ENCODE data around the gene AIF1L. TPM values are rescaled to one million over a fixed set of nuclear protein-coding genes. Genes with fewer than 3 reads are reported as not detected.

The AIF1L gene
- total RNA-seq, 3 donors from 2014 or later: 1.4 to 5.6 (median 5.0) TPM

DNA sequence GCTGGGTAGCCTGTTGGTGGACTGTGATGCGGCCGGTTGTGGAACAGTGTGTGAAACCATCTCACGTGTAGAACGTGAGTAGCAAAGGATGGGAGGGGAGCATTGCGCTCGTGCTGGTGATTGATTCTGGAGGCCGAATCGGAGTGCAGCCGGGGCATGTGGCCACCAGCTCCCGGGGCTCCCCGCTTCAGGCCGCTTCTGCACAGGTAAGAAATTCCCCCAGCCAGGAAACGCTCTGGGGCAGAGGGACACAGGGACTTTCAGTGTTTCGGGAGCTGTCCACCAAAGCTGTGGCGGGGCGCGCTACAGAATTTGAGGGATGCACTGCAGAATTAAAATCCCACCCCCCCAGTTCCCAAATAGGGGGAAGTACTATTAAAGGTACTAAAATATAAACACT, 45.5 kb upstream of the AIF1L start:
- intact Hi-C loops (cut with DNase I, micrococcal nuclease): no loop called here
- TF ChIP-seq, protein P1, sequence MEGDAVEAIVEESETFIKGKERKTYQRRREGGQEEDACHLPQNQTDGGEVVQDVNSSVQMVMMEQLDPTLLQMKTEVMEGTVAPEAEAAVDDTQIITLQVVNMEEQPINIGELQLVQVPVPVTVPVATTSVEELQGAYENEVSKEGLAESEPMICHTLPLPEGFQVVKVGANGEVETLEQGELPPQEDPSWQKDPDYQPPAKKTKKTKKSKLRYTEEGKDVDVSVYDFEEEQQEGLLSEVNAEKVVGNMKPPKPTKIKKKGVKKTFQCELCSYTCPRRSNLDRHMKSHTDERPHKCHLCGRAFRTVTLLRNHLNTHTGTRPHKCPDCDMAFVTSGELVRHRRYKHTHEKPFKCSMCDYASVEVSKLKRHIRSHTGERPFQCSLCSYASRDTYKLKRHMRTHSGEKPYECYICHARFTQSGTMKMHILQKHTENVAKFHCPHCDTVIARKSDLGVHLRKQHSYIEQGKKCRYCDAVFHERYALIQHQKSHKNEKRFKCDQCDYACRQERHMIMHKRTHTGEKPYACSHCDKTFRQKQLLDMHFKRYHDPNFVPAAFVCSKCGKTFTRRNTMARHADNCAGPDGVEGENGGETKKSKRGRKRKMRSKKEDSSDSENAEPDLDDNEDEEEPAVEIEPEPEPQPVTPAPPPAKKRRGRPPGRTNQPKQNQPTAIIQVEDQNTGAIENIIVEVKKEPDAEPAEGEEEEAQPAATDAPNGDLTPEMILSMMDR (IDR thresholded peaks at IDR 0.05): no peak
- no peaks in the 10 kb centered on the region for H3K9me3 ChIP-seq
- H3K4me3 ChIP-seq: no peak overlapping the region
- no peaks in the 10 kb centered on the region for H3K36me3 ChIP-seq (ENCODE audit: low read depth)
- DNase-seq (no peak), ATAC-seq (no peak)
- no peaks in the 10 kb centered on the region for H3K4me1 ChIP-seq (ENCODE audit: low read depth)

DNA sequence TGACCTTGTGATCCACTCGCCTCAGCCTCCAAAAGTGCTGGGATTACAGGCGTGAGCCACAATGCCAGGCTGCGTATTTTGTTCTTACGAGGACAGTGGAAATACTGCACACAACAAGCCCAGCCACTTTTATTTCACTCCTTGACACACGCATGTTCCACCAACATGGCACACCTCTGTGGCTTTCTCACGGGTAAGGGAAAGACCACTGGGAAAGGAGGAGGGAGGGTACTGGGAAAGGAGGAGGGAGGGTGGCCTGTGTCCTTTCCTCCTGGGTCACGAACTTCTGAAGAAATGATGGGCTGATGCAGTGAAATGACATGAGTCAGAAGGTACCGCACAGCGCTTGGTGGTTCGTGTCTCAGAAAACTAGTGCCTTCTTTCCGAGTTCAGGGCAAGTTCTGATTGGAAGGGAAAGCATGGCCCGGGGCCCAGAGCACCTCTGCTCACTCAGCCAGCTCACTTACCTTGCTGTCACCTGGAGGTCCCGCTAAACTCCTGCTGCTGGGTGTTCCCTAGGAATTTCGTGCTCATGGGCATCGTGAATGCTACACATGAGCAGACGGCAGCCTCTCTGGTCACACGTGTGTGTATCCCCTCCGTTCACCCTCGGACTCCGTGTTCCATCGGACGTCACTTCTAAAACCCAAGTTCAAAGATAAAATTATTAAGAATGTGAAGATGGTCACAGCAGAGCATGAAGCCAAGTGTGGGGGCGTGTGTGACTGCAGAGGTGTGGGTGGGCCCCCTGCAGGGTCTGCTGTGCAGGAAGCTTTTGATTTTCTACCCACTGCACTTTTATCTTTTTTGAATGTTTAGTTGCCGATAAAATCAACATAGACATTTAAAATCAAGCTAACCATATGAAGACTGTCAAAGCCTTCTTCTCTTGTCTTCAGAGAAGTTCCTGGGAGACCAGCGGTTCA, 44.5 kb upstream of the AIF1L start:
- intact Hi-C loops (cut with DNase I, micrococcal nuclease): no loop called here
- TF ChIP-seq, protein P1 (IDR thresholded peaks at IDR 0.05): no peak
- no peak for ATAC-seq
- no peaks in the 10 kb centered on the region for H3K4me1 ChIP-seq (ENCODE audit: low read depth)
- H3K4me3 ChIP-seq: no peak overlapping the region
- H3K9me3 ChIP-seq: no peaks in the 10 kb centered on the region
- H3K36me3 ChIP-seq (ENCODE audit: low read depth): no peaks in the 10 kb centered on the region
- DNase-seq: no peak

DNA sequence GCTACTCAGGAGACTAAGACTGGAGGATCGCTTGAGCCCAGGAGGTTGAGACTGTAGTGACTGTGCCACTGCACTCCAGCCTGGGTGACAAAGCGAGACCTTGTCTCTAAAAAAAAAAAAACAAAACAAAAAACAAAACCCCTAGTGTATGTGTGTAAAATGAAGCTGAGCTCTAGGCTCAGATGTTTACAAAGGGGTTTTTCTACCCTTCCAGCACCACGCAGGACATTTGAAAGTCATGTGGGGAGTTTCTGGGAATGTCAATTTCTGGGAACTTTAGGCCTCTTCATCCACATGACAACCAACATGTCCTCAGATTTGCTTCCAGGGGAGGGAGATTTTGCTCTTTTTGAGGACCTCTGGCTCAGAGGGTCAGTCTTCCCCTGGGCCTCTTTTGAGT, 42.4 kb upstream of the AIF1L start:
- no peak for ATAC-seq
- intact Hi-C loops (cut with DNase I, micrococcal nuclease): no loop called here
- no peak for DNase-seq

DNA sequence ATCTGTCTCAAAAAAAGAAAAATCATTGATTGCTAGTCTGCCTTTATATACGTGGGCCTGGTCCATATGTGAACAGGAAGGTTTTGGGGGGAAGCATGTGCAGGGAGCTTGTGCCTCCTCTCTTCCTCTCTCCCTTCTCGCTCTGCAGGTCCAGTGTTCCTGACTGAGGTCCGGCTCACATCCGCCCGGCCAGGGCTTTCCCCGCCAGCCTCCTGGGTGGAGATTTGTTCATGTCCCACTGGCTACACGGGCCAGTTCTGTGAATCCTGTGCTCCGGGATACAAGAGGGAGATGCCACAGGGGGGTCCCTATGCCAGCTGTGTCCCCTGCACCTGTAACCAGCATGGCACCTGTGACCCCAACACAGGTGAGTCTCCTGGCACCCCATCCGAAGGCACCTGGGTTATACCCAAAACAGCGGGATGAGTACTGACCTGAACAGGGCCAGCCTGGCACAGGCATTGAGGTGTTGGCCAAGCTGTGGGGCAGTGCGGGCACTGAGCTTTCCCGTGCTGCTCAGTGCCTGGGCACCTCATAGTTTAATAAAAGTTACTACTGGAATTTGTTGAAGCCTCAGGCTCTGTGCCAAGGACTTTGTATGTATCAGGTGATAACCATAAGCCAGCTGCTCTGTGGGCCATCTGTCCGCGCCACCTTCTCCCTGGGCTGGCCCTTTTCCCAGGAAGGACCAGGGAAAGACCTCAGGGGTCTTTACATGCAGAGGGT, 39.4 kb upstream of the AIF1L start:
- TF ChIP-seq, protein P1 (IDR thresholded peaks at IDR 0.05): no peak
- intact Hi-C loops (cut with DNase I, micrococcal nuclease): loop anchor here in 1 of 2 donors (5.0 kb wide), 1 partner anchor 280 kb away; no protein-coding TSS in a partner anchor
- H3K9me3 ChIP-seq: no peaks in the 10 kb centered on the region
- DNase-seq (peak in 1 of 3 donors; percentile 39), ATAC-seq (peak; percentile 43)
- H3K4me3 ChIP-seq: no peak overlapping the region
- H3K36me3 ChIP-seq (ENCODE audit: low read depth): no peaks in the 10 kb centered on the region
- H3K4me1 ChIP-seq (ENCODE audit: low read depth): no peaks in the 10 kb centered on the region

More for the DNA sequence above, 42.4 kb upstream of the AIF1L start:
- Histone ChIP-seq H3K9me3 (no peaks in the 10 kb centered on the region), H3K4me1 (ENCODE audit: low read depth) (no peaks in the 10 kb centered on the region), H3K4me3 (no peak overlapping the region), H3K36me3 (ENCODE audit: low read depth) (no peaks in the 10 kb centered on the region)
- TF ChIP-seq, protein P1 (IDR thresholded peaks at IDR 0.05): no peak

DNA sequence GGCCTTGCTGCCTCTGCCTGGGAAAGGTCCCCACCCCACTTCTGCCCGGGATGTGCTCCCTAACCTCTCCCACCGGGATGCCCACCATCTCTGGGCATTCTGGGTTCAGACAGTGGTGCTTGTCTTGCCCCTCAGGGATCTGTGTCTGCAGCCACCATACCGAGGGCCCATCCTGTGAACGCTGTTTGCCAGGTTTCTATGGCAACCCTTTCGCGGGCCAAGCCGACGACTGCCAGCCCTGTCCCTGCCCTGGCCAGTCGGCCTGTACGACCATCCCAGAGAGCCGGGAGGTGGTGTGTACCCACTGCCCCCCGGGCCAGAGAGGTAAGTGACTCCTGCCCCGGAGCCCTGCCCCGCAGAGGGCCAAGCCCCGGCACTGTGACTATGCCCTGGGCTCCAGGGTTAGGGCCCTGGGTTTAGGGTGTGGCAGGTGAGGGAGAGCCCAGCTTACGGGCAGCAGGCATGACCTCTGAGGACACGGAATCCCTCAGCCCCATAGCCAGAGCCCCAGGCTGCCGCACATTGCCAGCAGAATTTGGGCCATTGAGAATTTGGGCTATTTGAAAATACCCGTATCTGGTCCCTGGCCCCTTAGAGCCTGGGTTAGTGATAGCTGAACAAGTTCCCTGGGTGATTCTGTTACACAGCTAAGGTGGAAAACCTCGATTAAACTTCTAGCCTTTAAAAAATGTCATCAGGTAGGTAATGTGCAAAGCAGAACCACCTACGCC, 35.3 kb upstream of the AIF1L start:
- no peaks in the 10 kb centered on the region for H3K4me1 ChIP-seq (ENCODE audit: low read depth)
- TF ChIP-seq, protein P1 (IDR thresholded peaks at IDR 0.05): no peak
- H3K36me3 ChIP-seq (ENCODE audit: low read depth): no peaks in the 10 kb centered on the region
- intact Hi-C loops (cut with DNase I, micrococcal nuclease): no loop called here
- no peaks in the 10 kb centered on the region for H3K9me3 ChIP-seq
- DNase-seq (no peak), ATAC-seq (no peak)
- no peak overlapping the region for H3K4me3 ChIP-seq
